GM12873 (cell line): ENCODE data around the gene TCF7L2.

Experiments used
- CTCF ChIP-seq: IDR thresholded peaks from 2 replicates; pipeline ENCODE4 v1.5.1; 2012; ENCODE audit warnings: low read depth, mild to moderate bottlenecking, moderate library complexity, low read length, control low read depth; ENCODE audit not compliant: insufficient read depth; ENCODE audit errors: missing control alignments

TCF7L2 gene

GRCh38 chr10:113167702-113168101 lies 217.7 kb downstream of the TCF7L2 start:
- no peak for TF ChIP-seq CTCF

GRCh38 chr10:113168584-113168983 lies 218.5 kb downstream of the TCF7L2 start:
- no peak for TF ChIP-seq CTCF

DNA sequence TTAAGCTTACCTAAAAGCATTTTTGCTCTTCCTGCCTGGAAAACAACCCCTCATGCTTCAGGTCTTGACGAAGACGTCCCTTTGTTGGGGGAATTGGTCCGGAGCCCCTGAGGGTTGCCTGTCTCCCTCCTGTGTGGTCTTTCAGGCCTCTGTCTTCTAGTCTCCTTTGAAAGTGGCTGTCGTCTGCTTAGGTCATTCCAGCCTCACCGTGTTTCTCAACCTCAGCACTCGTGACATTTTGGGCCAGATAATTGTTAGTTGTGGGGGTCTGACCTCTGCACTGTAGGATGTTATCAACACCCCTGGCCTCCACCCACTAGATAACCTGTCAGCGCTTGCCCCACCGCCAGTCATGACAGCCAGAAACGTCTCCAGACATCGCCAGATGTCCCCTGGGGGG lies 219.1 kb downstream of the TCF7L2 start:
- no peak for TF ChIP-seq CTCF

DNA sequence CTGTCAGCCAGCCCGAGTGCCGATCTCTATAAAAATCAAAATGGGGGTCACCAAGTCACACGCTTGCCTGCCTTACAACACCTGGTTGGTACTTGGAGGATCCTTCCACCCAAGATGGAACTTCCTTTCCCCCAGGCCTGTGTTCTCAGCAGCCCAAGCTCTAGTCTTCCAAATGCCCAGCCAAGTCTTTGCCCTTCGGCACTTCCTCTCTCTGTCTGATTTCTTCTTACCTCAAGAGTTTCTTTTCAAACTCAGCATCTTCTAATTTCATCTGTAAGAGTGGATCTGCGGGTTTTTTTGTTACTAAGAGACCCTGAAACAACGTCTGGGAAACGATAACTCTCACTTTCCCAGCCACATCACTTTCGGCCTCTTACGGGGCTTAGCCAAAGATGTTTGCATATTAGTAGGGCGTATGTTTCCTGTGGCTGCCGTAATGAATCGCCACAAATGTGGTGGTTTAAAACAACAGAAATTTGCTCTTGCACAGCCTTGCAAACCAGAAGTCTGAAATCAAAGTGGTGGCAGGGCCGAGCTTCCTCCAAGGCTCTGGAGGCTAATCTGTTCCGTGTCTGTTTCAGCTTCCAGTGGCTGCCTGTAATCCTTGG lies 219.9 kb downstream of the TCF7L2 start:
- no peak for TF ChIP-seq CTCF

DNA sequence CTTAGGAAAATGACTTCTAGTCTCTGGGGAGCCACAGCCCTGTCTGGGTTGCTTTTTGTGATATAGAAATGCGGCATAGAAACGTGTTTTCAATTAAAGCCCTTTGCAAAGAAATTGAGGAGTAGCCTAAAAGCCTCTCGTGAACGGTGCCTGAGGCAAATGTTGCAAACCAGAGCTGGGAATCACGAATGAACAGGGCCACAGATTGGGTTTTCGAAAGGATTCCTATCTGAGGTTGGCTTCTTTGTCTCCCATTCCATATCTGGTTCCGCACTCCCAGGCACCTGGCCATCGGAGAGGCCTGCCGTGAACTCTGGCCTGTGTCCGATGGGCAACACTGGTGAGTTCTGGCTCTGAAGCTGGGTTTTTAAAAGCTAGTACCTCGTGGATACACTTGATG lies 221.6 kb downstream of the TCF7L2 start:
- TF ChIP-seq CTCF, result no peak

GRCh38 chr10:113175176-113175575 lies 225.1 kb downstream of the TCF7L2 start:
- TF ChIP-seq CTCF, result no peak

GRCh38 chr10:113175756-113176651 lies 226.0 kb downstream of the TCF7L2 start:
- TF ChIP-seq CTCF, result no peak
